ENCODE data around the gene AURKA. TPM values are rescaled to one million over a fixed set of nuclear protein-coding genes. Genes with fewer than 3 reads are reported as not detected.

The AURKA gene
- total and polyA plus RNA-seq, 9 of the 15 experiments (the other 6 are each of a cell fraction or from before 2014, with no cell fraction given): 72.7 to 162 (median 113) TPM

GRCh38 chr20:56360133-56360907, 31.7 kb downstream of the AURKA start (continued):
- TF ChIP-seq ZNF274 (IDR thresholded peaks at IDR 0.05; ENCODE audit: borderline replicate concordance, low read depth, low read length): no peak
- TF ChIP-seq, protein P1, sequence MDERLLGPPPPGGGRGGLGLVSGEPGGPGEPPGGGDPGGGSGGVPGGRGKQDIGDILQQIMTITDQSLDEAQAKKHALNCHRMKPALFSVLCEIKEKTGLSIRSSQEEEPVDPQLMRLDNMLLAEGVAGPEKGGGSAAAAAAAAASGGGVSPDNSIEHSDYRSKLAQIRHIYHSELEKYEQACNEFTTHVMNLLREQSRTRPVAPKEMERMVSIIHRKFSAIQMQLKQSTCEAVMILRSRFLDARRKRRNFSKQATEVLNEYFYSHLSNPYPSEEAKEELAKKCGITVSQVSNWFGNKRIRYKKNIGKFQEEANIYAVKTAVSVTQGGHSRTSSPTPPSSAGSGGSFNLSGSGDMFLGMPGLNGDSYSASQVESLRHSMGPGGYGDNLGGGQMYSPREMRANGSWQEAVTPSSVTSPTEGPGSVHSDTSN (CRISPR knock-in tag; IDR thresholded peaks at IDR 0.05; ENCODE audit: low read depth): no peak
- TF ChIP-seq, protein P1 (tag; conservative IDR thresholded peaks at IDR 0.05; ENCODE audit: low read depth): no peak
- no peak for TF ChIP-seq NELFE (IDR thresholded peaks at IDR 0.05; ENCODE audit: insufficient read depth, insufficient read length)
- TF ChIP-seq TFAP4 (CRISPR knock-in tag; IDR thresholded peaks at IDR 0.05; ENCODE audit: borderline replicate concordance): peak; percentile 53; the same call in 1 of the 2 replicates
- no peak for TF ChIP-seq MCM3 (IDR thresholded peaks at IDR 0.05)

Data from K562 (cell line).